Erythroblast (primary cell): ENCODE data around the gene NCLN.

Experiments used
- GATA1 ChIP-seq: IDR thresholded peaks from 2 replicates; pipeline ENCODE4 v1.6.1; 2011; ENCODE audit warnings: low read depth, mild to moderate bottlenecking, control low read depth, low read length, moderate library complexity
- POLR2A ChIP-seq: IDR thresholded peaks from 2 replicates; pipeline ENCODE4 v1.6.1; 2011; ENCODE audit warnings: mild to moderate bottlenecking, low read length

- TF ChIP-seq POLR2A (no peak), GATA1 (no peak)
These were observed 11.1 kb downstream of the NCLN start for GRCh38 chr19:3196933-3197205.
